A673 (cell line): ENCODE results near the gene ST7L.

Experiments
- CTCF ChIP-seq: fragments of 300-800, 200-600 bp; sonication (generic); conservative IDR thresholded peaks from 2 replicates; pipeline ENCODE4 v1.5.1; 2017; ENCODE audit warnings: low read depth, mild to moderate bottlenecking, antibody characterized with exemption, low read length, moderate library complexity, mixed read lengths
- EZH2 ChIP-seq: fragments of 200-600 bp; sonication (generic); IDR thresholded peaks from 2 replicates; pipeline ENCODE4 v1.6.1; 2017; ENCODE audit warnings: borderline replicate concordance, low read depth, mild to moderate bottlenecking, mixed read lengths, antibody characterized with exemption, low read length; ENCODE audit not compliant: poor library complexity, severe bottlenecking

GRCh38 chr1:112620377-112620695 is 1.4 kb upstream of the ST7L start:
- TF ChIP-seq CTCF (no peak), EZH2 (no peak)
